GM18507 (cell line): ENCODE data around the gene KIAA1143.
A peak's percentile ranks its signal among the peaks of the same experiment; 100 is the strongest.

Experiments used
- DNase-seq: peaks from one replicate; pipeline ENCODE4 v3.0.0; 2011; ENCODE audit warnings: low read depth; ENCODE audit not compliant: insufficient read length; ENCODE audit errors: extremely low spot score
- FAIRE-seq: peaks from 2 replicates; lab custom pipeline; 2011; peaks lifted over from hg19 to GRCh38; lab: Jason Lieb, UNC

KIAA1143 gene

GRCh38 chr3:44761424-44762169 lies at the start of gene KIAA1143, which contains the start of gene KIF15:
Gene KIAA1143, minus strand, starts transcription at chr3:44761619. Its CDS starts 17 bp downstream, at chr3:44761602.
Gene KIF15, plus strand, starts transcription at chr3:44761794. Its CDS starts 72 bp downstream, at chr3:44761866.
- peak; percentile 95 for FAIRE-seq
- peak; percentile 90 for DNase-seq

GRCh38 chr3:44805960-44806359 lies 44.5 kb upstream of the KIAA1143 start:
- no peak for DNase-seq
- FAIRE-seq: no peak

GRCh38 chr3:44803298-44803697 lies 41.9 kb upstream of the KIAA1143 start:
- DNase-seq (peak; percentile 8), FAIRE-seq (peak; percentile 48)

DNA sequence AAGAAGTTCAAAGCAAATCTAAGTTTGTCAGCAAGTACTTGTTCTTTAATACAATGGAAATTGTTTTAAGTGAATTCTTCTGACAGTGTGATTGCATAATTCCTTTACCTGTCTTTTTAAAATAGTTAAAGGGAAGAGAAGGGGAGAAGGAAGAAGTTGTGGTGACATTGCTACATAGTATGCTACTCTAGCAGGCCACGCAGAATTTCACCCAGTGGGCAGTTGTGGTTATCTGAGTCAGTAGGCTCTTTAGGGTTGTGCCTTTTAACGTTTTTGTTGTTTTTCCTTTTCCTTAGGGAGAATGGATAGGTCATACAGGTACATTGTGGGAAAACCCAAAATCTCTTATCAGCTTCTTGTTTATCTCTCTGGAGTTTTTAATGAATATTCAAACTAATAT lies 40.6 kb upstream of the KIAA1143 start:
- FAIRE-seq (no peak), DNase-seq (no peak)

DNA sequence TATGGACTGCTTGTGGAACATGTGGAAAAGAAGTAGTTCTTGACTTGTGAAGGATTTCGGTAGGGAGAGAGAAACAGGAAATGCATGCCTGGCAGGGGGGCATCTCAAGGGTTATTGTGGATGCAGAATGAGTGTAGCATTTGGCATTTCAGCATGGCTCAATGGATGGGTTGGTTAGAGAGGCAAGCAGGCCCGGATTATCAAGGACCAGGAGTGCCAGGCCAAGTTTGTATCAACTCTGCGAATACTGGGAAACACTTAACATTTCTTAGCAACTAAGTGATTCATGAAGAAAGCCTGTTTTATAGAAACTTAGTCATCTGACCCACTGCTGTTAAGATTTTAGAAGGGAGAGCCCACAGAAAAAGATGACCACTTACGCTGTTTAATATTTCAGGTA lies 33.8 kb upstream of the KIAA1143 start:
- FAIRE-seq (no peak), DNase-seq (no peak)

- DNase-seq (no peak), FAIRE-seq (no peak)
Measured at GRCh38 chr3:44782891-44783290, 21.5 kb upstream of the KIAA1143 start.

DNA sequence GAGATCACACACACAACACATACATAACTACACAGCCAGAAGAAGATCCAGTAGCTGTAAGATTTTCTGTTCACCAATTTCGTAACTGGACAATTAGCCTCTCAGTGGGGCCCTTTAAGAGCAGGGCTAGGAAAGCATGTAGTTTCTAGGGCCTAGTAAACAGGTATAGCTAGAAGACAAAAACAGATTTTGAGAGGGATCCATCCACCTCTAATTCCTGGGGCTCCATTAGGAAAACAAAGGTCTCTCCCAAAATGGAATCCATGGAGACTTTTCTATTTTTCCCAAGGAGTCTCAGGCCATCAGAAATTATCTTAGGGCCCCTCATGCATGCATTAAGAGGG lies 10.7 kb upstream of the KIAA1143 start:
- no peak for FAIRE-seq
- DNase-seq: no peak

GRCh38 chr3:44771424-44772098 lies 10.1 kb upstream of the KIAA1143 start:
- no peak for FAIRE-seq
- no peak for DNase-seq

DNA sequence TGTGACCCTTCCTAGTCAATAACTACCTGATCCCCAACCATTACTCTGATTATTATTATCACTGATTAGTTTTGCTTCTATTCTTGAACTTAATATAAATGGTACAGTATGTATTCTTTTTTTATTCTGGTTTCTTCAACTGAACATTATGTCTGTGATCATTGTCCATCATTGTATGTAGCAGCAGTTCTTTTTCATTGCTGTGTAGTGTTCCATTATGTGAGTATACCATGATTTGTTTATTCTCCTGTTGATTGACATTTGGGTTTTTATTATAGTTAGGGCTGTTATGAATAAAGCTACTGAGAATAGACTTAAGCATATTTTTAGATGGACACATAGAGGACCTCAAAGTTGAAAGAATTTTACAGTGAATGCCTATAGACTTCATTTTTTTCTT lies 2.8 kb upstream of the KIAA1143 start:
- DNase-seq (no peak), FAIRE-seq (no peak)

- no peak for FAIRE-seq
Measured at GRCh38 chr3:44762690-44763089, 1.3 kb upstream of the KIAA1143 start.

DNA sequence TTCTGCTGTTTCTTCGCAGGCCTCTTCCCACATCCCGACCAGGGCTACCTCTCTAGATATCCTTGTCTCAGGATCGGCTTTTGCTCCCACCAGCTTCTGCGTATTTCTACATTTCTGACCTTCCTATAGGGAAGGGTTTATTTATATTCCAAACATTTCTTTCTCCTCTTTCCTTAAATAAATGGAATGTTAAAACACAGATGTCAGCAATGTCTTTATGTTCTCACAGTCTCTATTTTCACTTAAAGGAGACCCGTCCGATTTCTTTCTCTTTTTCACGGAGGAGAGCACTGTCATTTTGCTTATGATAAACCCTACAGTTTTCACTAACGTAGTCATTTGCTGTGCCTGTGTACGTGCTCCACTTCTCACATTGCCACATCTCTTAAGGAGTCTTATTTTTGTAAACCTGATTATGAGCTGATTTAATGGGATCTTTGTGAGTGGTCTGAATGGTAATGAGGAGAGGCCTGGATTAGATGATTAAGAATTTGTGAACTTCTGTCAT lies 805 bp upstream of the KIAA1143 start:
- DNase-seq: no peak

More at GRCh38 chr3:44762690-44763089, 1.3 kb upstream of the KIAA1143 start:
- DNase-seq: no peak

DNA sequence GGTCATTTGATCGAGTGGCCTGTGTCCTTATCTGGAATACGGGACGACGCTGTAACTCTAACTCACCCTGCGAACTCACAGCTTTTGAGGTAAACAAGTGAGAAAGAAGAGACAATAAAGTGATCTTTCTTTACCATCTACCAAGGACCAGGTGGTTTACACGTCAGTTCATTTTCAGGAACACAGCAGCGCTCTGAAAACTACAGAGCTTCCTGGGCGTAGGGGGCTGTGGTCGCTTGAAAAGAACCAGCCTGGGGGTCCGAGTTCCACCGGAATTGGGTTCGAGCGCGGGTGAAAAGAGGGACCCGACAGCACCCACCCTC lies 357 bp downstream of the KIAA1143 start:
- DNase-seq: no peak
- peak; percentile 5 for FAIRE-seq

More for the DNA sequence above, 805 bp upstream of the KIAA1143 start:
- FAIRE-seq: no peak

GRCh38 chr3:44734646-44735168 lies 26.7 kb downstream of the KIAA1143 start:
- no peak for FAIRE-seq

DNA sequence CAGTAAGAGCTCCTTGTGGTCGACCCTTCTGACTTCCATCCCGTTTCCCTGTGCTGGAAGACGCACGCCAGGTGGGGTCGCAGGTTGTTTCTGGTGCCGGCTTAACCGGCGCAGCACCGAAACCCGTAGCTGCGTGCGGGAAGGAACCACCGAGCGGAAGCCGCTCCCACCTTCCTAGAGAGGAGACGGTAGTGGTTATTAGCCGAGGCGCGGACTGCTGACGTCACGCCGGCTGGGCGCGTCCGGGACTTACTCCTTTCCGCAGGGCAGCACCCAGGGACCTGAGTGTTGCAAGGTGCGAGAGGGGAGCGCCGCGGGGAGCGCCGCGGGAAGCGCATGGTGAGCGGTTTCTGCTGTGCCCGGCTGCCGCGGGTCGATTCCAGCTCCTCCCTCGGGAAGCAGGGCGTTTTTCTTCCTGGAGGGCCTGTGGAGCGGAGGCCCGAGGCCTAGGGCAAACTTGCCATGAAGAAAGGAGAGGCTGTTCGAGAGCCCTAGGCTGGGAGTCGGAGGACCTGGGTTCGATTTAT lies 32.0 kb downstream of the KIAA1143 start, which contains the start of gene ZNF501:
Gene ZNF501 (plus strand): TSS at position 252 of the 527 bp plus-strand sequence. CDS start 4,787 bp downstream, outside the sequence.
- FAIRE-seq (peak; percentile 80), DNase-seq (peak; percentile 55)

More at GRCh38 chr3:44734646-44735168, 26.7 kb downstream of the KIAA1143 start:
- DNase-seq: no peak

- DNase-seq (no peak), FAIRE-seq (no peak)
Measured at GRCh38 chr3:44722103-44722401, 39.4 kb downstream of the KIAA1143 start.

GRCh38 chr3:44721231-44722102 lies 40.0 kb downstream of the KIAA1143 start:
- no peak for DNase-seq
- no peak for FAIRE-seq

- DNase-seq (no peak), FAIRE-seq (no peak)
Measured at GRCh38 chr3:44712455-44713075, 48.9 kb downstream of the KIAA1143 start, which contains the start of gene ZNF502. Gene ZNF502, plus strand, starts transcription at chr3:44712660. Its CDS starts 7,602 bp downstream, at chr3:44720262.
